ENCODE results near the gene PREX1.

DNA sequence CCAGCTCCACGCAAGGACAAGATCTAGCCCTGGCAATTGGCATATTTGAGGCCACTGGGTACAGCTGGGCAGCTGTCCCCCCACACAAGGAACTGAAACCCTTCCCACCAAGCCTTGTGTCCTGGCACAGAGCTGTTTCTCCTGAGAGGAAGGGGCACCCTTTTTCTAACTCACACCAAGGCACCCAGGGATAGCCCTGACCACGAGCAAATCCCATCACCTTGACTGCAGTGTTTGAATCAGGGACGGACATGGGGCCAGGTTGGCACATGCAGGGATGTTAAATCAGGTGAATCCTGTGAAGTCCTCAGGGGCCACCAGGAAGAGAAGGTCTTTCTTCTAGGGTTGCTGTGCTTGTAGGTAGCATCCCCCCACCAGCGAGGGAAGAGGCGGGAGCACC, 246.6 kb downstream of the PREX1 start:
- TF ChIP-seq, protein P1, sequence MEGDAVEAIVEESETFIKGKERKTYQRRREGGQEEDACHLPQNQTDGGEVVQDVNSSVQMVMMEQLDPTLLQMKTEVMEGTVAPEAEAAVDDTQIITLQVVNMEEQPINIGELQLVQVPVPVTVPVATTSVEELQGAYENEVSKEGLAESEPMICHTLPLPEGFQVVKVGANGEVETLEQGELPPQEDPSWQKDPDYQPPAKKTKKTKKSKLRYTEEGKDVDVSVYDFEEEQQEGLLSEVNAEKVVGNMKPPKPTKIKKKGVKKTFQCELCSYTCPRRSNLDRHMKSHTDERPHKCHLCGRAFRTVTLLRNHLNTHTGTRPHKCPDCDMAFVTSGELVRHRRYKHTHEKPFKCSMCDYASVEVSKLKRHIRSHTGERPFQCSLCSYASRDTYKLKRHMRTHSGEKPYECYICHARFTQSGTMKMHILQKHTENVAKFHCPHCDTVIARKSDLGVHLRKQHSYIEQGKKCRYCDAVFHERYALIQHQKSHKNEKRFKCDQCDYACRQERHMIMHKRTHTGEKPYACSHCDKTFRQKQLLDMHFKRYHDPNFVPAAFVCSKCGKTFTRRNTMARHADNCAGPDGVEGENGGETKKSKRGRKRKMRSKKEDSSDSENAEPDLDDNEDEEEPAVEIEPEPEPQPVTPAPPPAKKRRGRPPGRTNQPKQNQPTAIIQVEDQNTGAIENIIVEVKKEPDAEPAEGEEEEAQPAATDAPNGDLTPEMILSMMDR (conservative IDR thresholded peaks at IDR 0.05; ENCODE audit: low read depth in 2 of 2) = no peak
- TF ChIP-seq POLR2AphosphoS5 (IDR thresholded peaks at IDR 0.05; ENCODE audit: low read depth) = no peak
- TF ChIP-seq EZH2 (IDR thresholded peaks at IDR 0.05; ENCODE audit: low read depth, unreplicated experiment) = no peak
- TF ChIP-seq, protein P2, sequence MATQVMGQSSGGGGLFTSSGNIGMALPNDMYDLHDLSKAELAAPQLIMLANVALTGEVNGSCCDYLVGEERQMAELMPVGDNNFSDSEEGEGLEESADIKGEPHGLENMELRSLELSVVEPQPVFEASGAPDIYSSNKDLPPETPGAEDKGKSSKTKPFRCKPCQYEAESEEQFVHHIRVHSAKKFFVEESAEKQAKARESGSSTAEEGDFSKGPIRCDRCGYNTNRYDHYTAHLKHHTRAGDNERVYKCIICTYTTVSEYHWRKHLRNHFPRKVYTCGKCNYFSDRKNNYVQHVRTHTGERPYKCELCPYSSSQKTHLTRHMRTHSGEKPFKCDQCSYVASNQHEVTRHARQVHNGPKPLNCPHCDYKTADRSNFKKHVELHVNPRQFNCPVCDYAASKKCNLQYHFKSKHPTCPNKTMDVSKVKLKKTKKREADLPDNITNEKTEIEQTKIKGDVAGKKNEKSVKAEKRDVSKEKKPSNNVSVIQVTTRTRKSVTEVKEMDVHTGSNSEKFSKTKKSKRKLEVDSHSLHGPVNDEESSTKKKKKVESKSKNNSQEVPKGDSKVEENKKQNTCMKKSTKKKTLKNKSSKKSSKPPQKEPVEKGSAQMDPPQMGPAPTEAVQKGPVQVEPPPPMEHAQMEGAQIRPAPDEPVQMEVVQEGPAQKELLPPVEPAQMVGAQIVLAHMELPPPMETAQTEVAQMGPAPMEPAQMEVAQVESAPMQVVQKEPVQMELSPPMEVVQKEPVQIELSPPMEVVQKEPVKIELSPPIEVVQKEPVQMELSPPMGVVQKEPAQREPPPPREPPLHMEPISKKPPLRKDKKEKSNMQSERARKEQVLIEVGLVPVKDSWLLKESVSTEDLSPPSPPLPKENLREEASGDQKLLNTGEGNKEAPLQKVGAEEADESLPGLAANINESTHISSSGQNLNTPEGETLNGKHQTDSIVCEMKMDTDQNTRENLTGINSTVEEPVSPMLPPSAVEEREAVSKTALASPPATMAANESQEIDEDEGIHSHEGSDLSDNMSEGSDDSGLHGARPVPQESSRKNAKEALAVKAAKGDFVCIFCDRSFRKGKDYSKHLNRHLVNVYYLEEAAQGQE (IDR thresholded peaks at IDR 0.05; ENCODE audit: unreplicated experiment) = no peak
